ENCODE measurements around the gene TMEM129.

GRCh38 chr4:1708581-1708980 lies 12.5 kb downstream of the TMEM129 start:
- no peak for TF ChIP-seq CTCF (IDR thresholded peaks at IDR 0.05)
- no peak for TF ChIP-seq POLR2A (IDR thresholded peaks at IDR 0.05)
- TF ChIP-seq EP300 (IDR thresholded peaks at IDR 0.05), result no peak

Data from ovary (tissue), 3 donors.